ENCODE results near the gene CERS6.
A peak's percentile ranks its signal among the peaks of the same experiment; 100 is the strongest.

CERS6 gene

DNA sequence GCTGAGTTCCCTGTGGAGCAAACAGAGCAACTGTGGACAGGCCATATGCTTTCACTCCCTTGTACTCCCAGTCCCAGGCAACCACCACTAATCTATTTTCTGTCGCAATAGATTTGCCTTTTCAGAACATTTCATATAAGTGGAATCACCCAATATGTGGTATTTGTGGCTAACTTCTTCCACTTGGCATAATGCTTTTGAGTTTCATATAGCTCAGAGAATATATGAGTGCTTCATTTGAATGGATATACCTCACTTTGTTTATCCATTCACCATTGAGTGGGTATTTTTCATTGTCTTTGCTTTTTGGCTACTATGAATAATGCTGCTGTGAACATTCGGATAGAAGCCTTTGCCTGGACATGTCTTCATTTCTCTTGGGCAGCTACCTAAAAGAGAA is 151.9 kb downstream of the CERS6 start:
- no peak for DNase-seq

GRCh38 chr2:168608796-168609195 is 152.7 kb downstream of the CERS6 start:
- no peak for DNase-seq

DNA sequence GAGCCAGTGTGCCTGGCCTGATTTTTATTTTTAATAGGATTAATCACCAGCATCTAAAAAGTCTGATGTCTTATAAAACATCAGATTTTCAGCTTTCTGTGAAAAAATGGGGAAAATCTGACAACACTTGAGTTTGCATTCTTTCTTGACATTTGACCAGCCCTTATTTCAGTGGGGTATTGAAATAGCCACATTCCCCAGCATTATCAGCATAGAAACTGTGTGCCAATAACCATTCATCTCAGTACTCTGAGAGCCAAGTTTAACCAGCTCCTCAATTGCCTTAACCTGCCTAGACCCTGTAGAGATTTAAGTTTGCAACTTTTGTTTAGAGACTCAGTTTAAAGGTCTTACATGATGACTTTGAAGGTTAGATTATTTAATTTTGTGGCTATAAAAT is 155.0 kb downstream of the CERS6 start:
- no peak for DNase-seq

DNA sequence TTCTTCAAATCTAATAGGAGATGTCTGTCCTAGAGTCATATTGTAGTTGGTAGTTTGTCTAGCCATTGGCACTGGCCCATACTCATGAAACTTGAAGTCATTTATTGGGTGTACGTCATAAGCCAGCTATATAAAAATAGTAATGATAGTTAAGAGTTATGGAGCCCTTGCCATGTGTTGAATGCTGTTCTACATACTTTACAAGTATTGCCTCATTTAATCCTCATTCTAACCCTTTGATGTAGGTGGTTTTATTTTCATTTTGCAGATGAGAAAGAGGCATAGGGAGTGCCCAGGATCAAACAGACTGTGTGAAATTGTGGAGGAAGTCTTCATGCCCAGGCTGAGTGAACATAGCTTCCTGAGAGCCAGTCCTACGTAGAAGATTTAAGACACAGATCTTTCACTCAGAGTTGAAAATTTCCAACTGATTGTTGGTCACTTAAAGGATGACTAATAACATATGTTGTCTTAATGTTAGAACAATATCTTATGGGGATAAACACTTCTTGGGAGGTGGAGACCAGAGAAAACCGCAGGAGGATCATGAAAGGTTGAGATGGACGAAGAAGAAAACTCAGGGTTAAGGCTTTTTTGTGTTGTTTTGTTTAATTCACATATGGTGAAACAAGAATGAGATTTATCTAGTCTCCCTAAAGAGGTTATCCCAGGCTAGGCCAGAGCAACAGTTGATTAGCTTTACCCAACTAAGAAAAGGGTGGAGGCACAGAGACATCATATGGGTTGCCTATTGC is 156.0 kb downstream of the CERS6 start:
- no peak for DNase-seq

- DNase-seq: no peak
Measured at GRCh38 chr2:168612719-168613118, 156.6 kb downstream of the CERS6 start.

DNA sequence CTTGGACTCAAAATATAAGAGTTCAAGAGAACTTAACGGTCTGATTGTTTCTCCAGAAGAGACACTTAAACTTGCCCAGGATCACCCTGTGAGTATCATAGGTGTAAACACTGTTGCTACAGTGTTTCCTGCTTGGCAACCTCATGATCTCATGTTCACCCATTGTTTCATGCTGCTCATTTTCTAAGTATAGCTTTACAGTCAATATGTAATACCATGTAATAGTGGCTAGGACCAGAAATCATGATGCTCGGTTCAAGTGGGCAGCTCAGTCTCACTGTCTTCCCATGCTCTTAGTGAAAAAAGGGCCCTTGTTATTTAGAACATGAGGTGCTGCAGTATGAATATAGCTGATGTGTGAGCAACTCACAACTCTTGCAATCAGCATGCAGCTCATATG is 157.5 kb downstream of the CERS6 start:
- DNase-seq: no peak

DNA sequence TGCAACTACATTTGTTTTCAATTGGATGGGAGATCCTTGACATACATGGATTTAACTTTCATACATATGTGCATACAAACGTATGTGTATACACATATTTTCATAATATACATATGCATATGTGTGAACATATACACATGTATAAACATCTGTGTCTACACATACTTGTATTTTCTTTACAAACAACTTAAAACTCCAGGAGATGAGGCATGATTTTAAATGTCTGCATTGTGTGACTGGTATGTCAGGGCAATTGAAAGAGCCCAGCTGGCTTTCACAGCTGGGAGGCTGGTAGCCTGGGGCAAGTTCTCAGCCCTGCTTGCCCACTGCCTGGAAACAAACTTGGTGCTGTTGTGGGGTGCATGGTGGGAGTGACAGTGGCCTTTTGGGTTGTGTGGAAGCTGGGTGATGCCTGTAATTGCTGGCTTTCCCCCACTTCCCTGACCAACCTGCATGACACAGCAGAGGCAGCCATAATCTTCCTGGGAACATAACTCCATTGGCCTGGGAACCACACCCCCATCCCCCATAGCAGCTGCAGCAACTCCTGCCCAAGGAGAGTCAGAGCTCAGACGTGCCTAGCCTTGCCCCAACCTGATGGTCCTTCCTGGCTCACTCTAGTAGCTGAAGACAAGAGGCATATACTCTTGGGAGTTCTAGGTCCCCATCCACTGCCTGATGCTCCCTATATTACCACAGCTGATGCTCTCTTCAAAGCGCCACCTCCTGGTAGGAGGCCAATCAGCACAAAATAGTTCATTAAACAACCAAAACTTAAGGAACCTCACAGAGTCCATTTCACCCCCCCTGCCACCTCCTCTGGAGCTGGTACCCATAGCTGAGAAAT is 158.3 kb downstream of the CERS6 start:
- DNase-seq: peak; percentile 17

DNA sequence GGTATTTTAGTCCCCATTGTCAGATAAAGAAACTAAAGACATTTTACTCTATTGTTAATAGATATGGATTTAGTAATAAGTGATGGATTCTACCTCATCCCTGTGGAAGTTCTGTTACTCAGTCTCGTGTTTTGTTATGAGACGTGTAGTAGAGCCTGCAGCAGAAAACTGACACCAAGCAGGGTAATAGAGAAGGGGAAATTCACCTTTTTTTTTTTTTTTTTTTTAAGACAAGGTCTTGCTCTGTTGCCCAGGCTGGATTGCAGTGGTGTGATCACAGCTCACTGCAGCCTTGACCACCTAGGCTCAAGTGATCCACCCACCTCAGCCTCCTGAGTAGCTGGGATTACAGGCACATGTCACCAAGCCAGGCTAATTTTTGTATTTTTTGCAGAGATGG is 164.5 kb downstream of the CERS6 start:
- DNase-seq: no peak

- DNase-seq: no peak
Measured at GRCh38 chr2:168622559-168622958, 166.5 kb downstream of the CERS6 start.

DNA sequence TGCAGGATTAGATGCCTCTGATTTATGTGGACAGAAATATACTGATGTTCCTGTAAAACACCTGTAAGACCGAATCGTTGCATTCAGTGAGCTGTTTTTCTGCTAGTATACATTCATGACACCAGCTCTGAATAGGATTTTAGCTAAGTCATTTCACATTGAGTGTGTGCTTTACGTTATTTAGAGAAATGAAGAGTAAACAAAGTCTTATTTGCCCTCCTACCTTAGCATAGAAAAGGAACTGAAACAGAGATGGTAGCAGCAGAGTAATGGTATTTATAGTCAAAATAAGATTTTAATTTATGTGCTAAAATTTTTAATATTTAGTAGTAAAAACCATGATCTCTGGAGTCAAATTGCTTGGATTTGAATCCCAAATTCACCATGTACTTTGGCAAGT is 168.0 kb downstream of the CERS6 start:
- DNase-seq: no peak

- peak; percentile 66 for DNase-seq
Measured at GRCh38 chr2:168626096-168626495, 170.0 kb downstream of the CERS6 start.

DNA sequence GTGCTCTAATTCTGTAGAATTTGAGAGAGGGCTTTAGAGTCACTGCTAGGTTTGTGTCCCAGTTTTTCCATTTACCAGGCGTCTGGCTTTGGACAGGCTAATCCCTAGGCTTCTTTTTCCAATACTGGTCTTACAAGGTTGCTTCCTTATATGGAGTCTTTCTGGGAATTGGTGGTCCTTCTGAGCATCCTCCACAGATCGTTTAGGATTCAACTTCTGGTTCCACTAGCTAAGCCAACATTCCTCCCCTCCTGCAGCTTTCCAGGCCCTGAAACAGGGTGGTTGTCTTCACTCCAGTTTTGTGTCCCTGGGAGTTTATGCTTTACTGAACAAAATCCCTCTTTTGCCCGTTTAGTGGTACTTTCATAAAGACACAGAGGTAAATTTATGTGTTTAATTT is 170.6 kb downstream of the CERS6 start:
- DNase-seq: no peak

DNA sequence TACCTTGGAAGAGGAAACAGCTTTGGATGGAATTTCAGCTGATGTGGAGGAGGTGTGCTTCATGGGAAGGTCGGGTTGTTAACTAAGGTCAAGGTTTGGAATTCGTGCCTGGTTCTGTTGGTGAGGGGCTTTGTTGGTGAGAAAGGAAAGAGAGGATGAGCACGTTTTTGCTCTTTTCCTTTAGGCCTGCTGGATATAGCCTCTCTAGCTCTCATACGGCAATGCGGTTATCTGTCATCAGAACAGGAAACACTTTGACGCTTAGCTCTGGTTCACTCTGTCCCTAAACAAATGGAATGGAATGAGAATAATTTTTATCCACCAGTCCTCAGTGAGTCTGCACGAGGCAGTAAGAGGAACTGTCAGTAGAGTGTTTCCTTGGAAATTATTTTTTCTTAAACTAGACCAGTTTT is 176.6 kb downstream of the CERS6 start:
- peak; percentile 85 for DNase-seq

DNA sequence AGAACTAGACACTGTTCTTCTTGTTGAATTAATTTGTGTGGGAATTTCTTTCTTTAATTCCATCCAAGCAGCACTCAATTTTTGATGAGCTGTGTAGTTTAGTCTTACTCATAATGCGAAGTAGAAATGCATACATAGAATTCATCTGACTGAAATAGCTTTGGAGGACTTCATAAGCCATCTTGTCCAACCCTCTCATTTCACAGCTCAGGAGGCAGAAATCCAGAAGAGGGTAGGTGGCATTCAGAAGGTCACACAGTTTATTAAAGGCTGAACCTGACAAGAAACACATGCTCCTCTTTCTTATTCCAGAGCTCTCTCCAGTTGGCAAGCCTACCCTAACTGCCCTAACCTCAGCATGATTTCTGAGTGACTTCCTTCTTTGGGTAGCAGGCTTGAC is 177.1 kb downstream of the CERS6 start:
- peak; percentile 33 for DNase-seq

- peak; percentile 32 for DNase-seq
Measured at GRCh38 chr2:168633895-168634294, 177.8 kb downstream of the CERS6 start.

DNA sequence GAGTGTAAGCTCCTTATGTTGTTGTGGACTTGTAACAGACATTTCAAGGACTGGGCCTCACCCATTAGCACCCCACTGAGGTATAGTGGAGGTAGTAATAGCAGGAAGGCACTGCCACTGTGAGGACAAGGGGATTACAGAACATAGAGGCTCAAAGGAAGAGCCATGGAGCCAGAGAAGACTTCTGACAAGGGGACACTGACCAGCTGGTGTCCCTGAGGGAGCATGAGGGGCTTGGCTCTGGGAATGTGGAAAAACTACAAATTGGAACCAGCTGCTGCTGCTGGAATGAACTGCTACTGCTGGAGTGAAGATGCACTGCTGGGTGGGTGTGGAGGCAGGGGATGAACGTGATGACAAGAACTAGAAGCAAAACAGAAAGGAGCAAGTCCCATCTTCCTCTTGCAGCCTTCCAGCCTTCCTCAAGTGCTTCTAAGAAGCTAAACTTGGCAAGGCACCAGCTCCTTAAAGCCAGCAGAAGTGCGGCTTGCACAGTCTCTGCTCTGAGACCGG is 179.0 kb downstream of the CERS6 start:
- peak; percentile 69 for DNase-seq

GRCh38 chr2:168639018-168639417 is 182.9 kb downstream of the CERS6 start:
- DNase-seq: no peak

- DNase-seq: no peak
Measured at GRCh38 chr2:168639441-168639898, 183.4 kb downstream of the CERS6 start.

DNA sequence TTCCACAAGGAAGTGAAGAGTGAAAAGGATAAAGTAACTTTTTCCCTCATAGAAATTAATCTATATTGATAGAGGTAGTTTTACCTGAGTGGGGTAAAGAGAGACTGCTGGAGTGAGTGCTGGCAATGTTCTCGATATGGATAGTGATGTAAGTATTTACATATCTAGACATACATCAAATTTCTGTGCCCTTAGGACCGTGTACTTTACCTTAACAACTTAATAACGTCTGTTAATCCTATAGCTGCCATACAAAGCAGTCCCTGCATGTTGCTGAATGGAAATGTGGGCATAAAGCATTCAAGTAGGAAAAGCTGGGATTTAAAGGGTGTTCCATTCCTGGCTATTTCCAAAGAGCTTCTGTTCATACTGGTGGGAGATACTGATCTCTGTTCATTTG is 184.0 kb downstream of the CERS6 start:
- DNase-seq: no peak

DNA sequence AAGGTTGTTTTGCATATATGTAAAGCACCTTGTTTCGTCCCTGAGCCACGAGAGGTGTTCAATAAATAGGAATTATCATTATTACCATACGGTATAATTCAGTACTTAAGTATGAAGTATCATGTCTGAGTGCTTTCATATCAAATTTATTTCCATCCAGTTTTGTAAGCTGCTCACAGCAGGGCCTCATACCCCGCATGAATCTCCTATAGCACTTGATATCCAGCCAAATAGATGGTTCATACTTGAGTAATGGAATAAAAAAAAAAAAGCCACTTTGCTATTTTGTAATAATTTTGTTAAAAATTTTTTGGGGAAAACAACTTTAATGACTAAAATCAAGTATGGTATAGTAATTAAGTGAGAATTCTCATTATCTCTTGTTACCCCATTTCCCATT is 185.6 kb downstream of the CERS6 start:
- no peak for DNase-seq

GRCh38 chr2:168642873-168643272 is 186.8 kb downstream of the CERS6 start:
- no peak for DNase-seq

- DNase-seq: no peak
Measured at GRCh38 chr2:168643979-168644378, 187.9 kb downstream of the CERS6 start.

DNA sequence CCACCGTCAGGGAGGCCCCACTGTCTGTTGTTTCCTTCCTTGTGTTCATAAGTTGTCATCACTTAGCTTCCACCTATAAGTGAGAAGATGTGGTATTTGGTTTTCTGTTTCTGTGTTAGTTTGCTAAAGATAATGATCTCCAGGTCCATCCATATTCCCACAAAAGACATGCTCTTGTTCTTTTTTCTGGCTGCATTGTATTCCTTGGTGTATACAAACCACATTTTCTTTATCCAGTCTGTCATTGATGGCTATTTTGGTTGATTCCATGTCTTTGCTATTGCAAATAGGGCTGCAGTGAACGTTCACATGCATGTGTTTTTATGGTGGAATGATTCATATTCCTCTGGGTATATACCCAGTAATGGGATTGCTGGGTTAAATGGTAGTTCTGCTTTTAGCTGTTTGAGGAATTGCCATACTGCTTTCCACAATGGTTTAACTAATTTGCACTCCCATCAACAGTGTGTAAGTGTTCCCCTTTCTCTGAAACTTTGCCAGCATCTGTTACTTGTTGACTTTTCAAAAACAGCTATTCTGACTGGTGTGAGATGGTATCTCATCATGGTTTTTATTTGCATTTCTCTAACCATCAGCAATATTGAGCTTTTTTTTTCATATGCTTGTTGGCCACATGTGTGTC is 189.7 kb downstream of the CERS6 start:
- DNase-seq: peak; percentile 29
